Esophagus squamous epithelium (tissue), 4 donors: Measurements from ENCODE around the gene RIPK3.

ENCODE experiments used
- CTCF ChIP-seq, 6 experiments: fragments of 450-650 bp in 4 of 6; fragments of 200-600 bp in 2 of 6; sonication (generic) in 2 of 6; IDR thresholded peaks; one replicate each; pipeline ENCODE4 v1.5.1; 2016 to 2019; ENCODE audit warnings: antibody characterized with exemption in 6 of 6, mild to moderate bottlenecking in 4 of 6, moderate library complexity in 4 of 6
- POLR2A ChIP-seq, 4 donors: fragments of 450-650 bp; IDR thresholded peaks; one replicate each; pipeline ENCODE4 v1.6.1; 2017; ENCODE audit warnings: antibody characterized with exemption in 4 of 4, mild to moderate bottlenecking in 4 of 4, moderate library complexity in 3 of 4

DNA sequence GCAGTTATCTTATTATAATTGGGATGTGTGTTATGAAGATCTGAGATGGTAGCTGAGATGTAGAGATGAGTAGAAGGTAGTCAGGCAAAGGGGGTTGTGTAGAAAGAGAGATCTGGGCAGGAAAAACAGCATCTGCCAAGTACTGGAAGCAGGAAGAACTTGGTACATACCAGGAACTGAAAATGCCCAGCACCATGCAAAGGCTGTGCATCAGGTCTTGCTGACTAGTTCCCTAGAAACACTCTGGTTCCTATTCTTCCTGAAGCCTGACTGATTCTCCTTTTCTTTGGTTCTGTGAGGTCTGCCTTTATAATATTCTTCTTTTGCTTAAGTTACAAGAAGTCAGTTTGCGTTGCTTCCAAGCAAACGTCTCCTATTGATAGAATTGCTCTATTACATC is 21.5 kb upstream of the RIPK3 start:
- TF ChIP-seq CTCF (IDR thresholded peaks at IDR 0.05) (no peak), POLR2A (IDR thresholded peaks at IDR 0.05) (no peak)
